Measurements from ENCODE around the gene ACOT11. TPM values are rescaled to one million over a fixed set of nuclear protein-coding genes. Genes with fewer than 3 reads are reported as not detected.

ACOT11 gene
- total and polyA plus RNA-seq, 2 of the 13 experiments (the other 11 are each of a cell fraction or from before 2014, with no cell fraction given) = 2.6 to 3.3 TPM

GRCh38 chr1:54542120-54542961 lies 5.7 kb upstream of the ACOT11 start (continued):
- TF ChIP-seq ASH2L (IDR thresholded peaks at IDR 0.05; ENCODE audit: insufficient read length, low read depth, low read length) = no peak
- TF ChIP-seq ZNF460 (CRISPR knock-in tag; IDR thresholded peaks at IDR 0.05; ENCODE audit: borderline replicate concordance) = peak; percentile 25; the same call in 1 of the 2 replicates
- TF ChIP-seq ZNF451 (CRISPR knock-in tag; IDR thresholded peaks at IDR 0.05) = peak; percentile 58
- TF ChIP-seq NAIF1 (CRISPR knock-in tag; IDR thresholded peaks at IDR 0.05; ENCODE audit: borderline replicate concordance) = peak; percentile 22; the same call in 1 of the 2 replicates
- no peak for TF ChIP-seq MAFK (conservative IDR thresholded peaks at IDR 0.05 in 1 of 2, IDR thresholded peaks at IDR 0.05 in 1 of 2; ENCODE audit: low read length in 2 of 2)
- TF ChIP-seq ZFP41 (CRISPR knock-in tag; IDR thresholded peaks at IDR 0.05; ENCODE audit: borderline replicate concordance) = no peak
- 0 out of 2 replicates have a peak, but pooled peaks have one; percentile 60 for TF ChIP-seq ZNF749 (CRISPR knock-in tag; IDR thresholded peaks at IDR 0.05; ENCODE audit: borderline replicate concordance)
- no peak for TF ChIP-seq NFAT5 (CRISPR knock-in tag; IDR thresholded peaks at IDR 0.05)
- TF ChIP-seq KDM5B (CRISPR knock-in tag; IDR thresholded peaks at IDR 0.05; ENCODE audit: borderline replicate concordance) = no peak; the same call in 1 of the 2 replicates
- TF ChIP-seq RFXANK (CRISPR knock-in tag; IDR thresholded peaks at IDR 0.05) = no peak
- 0 out of 2 replicates have a peak, but pooled peaks have one; percentile 34 for TF ChIP-seq ZNF143 (CRISPR knock-in tag; IDR thresholded peaks at IDR 0.05)
- no peak for TF ChIP-seq ZNF484 (CRISPR knock-in tag; IDR thresholded peaks at IDR 0.05; ENCODE audit: borderline replicate concordance, low read depth)
- TF ChIP-seq CHCHD3 (CRISPR knock-in tag; IDR thresholded peaks at IDR 0.05) = peak; percentile 63; the same call in 1 of the 2 replicates
- TF ChIP-seq KLF11 (CRISPR knock-in tag; IDR thresholded peaks at IDR 0.05) = no peak
- 0 out of 2 replicates have a peak, but pooled peaks have one; percentile 26 for TF ChIP-seq MAZ (IDR thresholded peaks at IDR 0.05; ENCODE audit: borderline replicate concordance, low read depth, low read length)
- peak; percentile 83 for TF ChIP-seq MAZ (CRISPR knock-in tag; IDR thresholded peaks at IDR 0.05; ENCODE audit: low read depth)
- TF ChIP-seq MEIS2 (CRISPR knock-in tag; IDR thresholded peaks at IDR 0.05) = 0 out of 2 replicates have a peak, but pooled peaks have one; percentile 66
- TF ChIP-seq FOXM1 (CRISPR knock-in tag; IDR thresholded peaks at IDR 0.05) = no peak; the same call in 1 of the 2 replicates
- TF ChIP-seq, protein P1, sequence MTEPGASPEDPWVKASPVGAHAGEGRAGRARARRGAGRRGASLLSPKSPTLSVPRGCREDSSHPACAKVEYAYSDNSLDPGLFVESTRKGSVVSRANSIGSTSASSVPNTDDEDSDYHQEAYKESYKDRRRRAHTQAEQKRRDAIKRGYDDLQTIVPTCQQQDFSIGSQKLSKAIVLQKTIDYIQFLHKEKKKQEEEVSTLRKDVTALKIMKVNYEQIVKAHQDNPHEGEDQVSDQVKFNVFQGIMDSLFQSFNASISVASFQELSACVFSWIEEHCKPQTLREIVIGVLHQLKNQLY (CRISPR knock-in tag; IDR thresholded peaks at IDR 0.05) = no peak
- TF ChIP-seq HOXA3 (CRISPR knock-in tag; IDR thresholded peaks at IDR 0.05) = peak; percentile 61
- TF ChIP-seq GLI4 (CRISPR knock-in tag; IDR thresholded peaks at IDR 0.05; ENCODE audit: borderline replicate concordance) = 0 out of 2 replicates have a peak, but pooled peaks have one; percentile 13
- no peak for TF ChIP-seq ZNF34 (CRISPR knock-in tag; IDR thresholded peaks at IDR 0.05; ENCODE audit: borderline replicate concordance)
- no peak for TF ChIP-seq ARNT (IDR thresholded peaks at IDR 0.05)

All from HepG2 (cell line).